CD4-positive, alpha-beta T cell (primary cell): ENCODE measurements around the gene PHTF1. TPM values are rescaled to one million over a fixed set of nuclear protein-coding genes. Genes with fewer than 3 reads are reported as not detected.
"Not testable (repeated sequence)": the region's sequence is repeated elsewhere in the genome, so short reads cannot be mapped to it uniquely, and the experiment has no call there.

Source experiments
- ATAC-seq: fragments of 200-7000 bp; cut with Tn5 transposase; one replicate; pipeline ENCODE4 v1.10.0; 2022; ENCODE audit warnings: mild to moderate bottlenecking; ENCODE audit not compliant: poor library complexity
- CTCF ChIA-PET: fragments of 350-600 bp; sonication (Branson Sonifier 250); formaldehyde crosslinking; loops from one replicate; lab custom pipeline; 2021; ENCODE audit warnings: antibody characterized with exemption, inconsistent platforms; lab: Charles Lee
- POLR2A ChIA-PET: fragments of 350-600 bp; sonication (Branson Sonifier 250); formaldehyde crosslinking; loops from one replicate; lab custom pipeline; 2021; ENCODE audit warnings: antibody characterized with exemption, inconsistent platforms; lab: Charles Lee
- DNase-seq, 14 experiments: peaks; one replicate each; pipeline ENCODE4 v3.0.0-alpha.2; 2013 to 2020; ENCODE audit warnings: mixed read lengths in 2 of 14
- H3K27ac ChIP-seq, 2 donors: one replicate each; pipeline versions ENCODE4 v1.5.1 to v1.7.0; 2013; ENCODE audit warnings: low read length in 2 of 2, low read depth in 1 of 2, mild to moderate bottlenecking in 1 of 2
- H3K27me3 ChIP-seq, 2 experiments: 1 replicate in 1 of 2; 2 replicates in 1 of 2; pipeline versions ENCODE4 v1.6.1 to v1.7.0; 2013; ENCODE audit warnings: low read length in 2 of 2, control low read depth in 1 of 2, mild to moderate bottlenecking in 1 of 2, moderate library complexity in 1 of 2; ENCODE audit not compliant: insufficient read depth in 2 of 2, control insufficient read depth in 1 of 2
- H3K36me3 ChIP-seq: one replicate; pipeline ENCODE4 v1.6.1; 2013; ENCODE audit warnings: low read length, control low read depth; ENCODE audit not compliant: insufficient read depth
- H3K4me1 ChIP-seq: one replicate; pipeline ENCODE4 v1.6.1; 2013; ENCODE audit warnings: low read length, control low read depth; ENCODE audit not compliant: insufficient read depth
- H3K4me3 ChIP-seq: one replicate; pipeline ENCODE4 v1.5.1; 2013; ENCODE audit warnings: mild to moderate bottlenecking, low read length, moderate library complexity
- H3K9me3 ChIP-seq, 2 experiments: 1 replicate in 1 of 2; 2 replicates in 1 of 2; pipeline versions ENCODE4 v1.6.1 to v1.7.0; 2013; ENCODE audit warnings: low read length in 2 of 2, mild to moderate bottlenecking in 2 of 2, control low read depth in 1 of 2, moderate library complexity in 1 of 2; ENCODE audit not compliant: control insufficient read depth in 1 of 2, insufficient read depth in 1 of 2
- H3K27ac Mint-ChIP-seq: one replicate; pipeline ENCODE4 v1.8.0; 2020; ENCODE audit warnings: mixed read lengths
- H3K27me3 Mint-ChIP-seq: one replicate; pipeline ENCODE4 v1.8.0; 2021; ENCODE audit warnings: mixed read lengths
- H3K36me3 Mint-ChIP-seq: one replicate; pipeline ENCODE4 v1.8.0; 2021; ENCODE audit warnings: low read depth, mixed read lengths
- H3K4me1 Mint-ChIP-seq: one replicate; pipeline ENCODE4 v1.8.0; 2021; ENCODE audit warnings: low read depth, mixed read lengths
- H3K4me3 Mint-ChIP-seq: one replicate; pipeline ENCODE4 v1.8.0; 2020; ENCODE audit warnings: mild to moderate bottlenecking, mixed read lengths
- H3K9me3 Mint-ChIP-seq: one replicate; pipeline ENCODE4 v1.8.0; 2020; ENCODE audit warnings: mixed read lengths
- CTCF ChIP-seq: fragments of 200-600 bp; IDR thresholded peaks from one replicate; pipeline ENCODE4 v1.8.0; 2022; ENCODE audit warnings: antibody characterized with exemption, mild to moderate bottlenecking
- intact Hi-C, 2 experiments: fragments of 100-400 bp; cut with DNase I in 1 of 2; cut with micrococcal nuclease in 1 of 2; formaldehyde crosslinking; loops; one replicate each; pipeline versions ENCODE4 v1.15.1 to v1.9.0; 2023 to 2025; cut with DNase I, micrococcal nuclease
- total RNA-seq, 174 experiments: library from RNA in 2 of 174; stranded (reverse) in 2 of 174; gene quantifications; one replicate each; pipeline ENCODE4 v1.2.3 and lab custom pipeline; 2021 to 2026

The PHTF1 gene
- total RNA-seq, 2 experiments from 2014 or later: 3.1 to 4.0 TPM

- DNase-seq (no peak), ATAC-seq (no peak)
- intact Hi-C loops: no loop called here
- no peak overlapping the region for H3K4me3 Mint-ChIP-seq
- Histone ChIP-seq H3K4me3 (no peak overlapping the region), H3K4me1 (no peaks in the 10 kb centered on the region), H3K27ac (no peak overlapping the region), H3K36me3 (peaks cover 6% of the 10 kb centered on the region), H3K9me3 (peaks cover 0 to 12% of the 10 kb centered on the region in 2 experiments), H3K27me3 (no peaks in the 10 kb centered on the region)
- ChIA-PET CTCF (no interaction called here), POLR2A (no interaction called here)
- peaks cover 51% of the 10 kb centered on the region for H3K36me3 Mint-ChIP-seq
- H3K9me3 Mint-ChIP-seq: peaks cover 13% of the 10 kb centered on the region
- H3K27me3 Mint-ChIP-seq: no peaks in the 10 kb centered on the region
- H3K27ac Mint-ChIP-seq: no peak overlapping the region
- no peaks in the 10 kb centered on the region for H3K4me1 Mint-ChIP-seq
- TF ChIP-seq CTCF: no peak
These were observed 38.3 kb downstream of the PHTF1 start for GRCh38 chr1:113721010-113721409.

DNA sequence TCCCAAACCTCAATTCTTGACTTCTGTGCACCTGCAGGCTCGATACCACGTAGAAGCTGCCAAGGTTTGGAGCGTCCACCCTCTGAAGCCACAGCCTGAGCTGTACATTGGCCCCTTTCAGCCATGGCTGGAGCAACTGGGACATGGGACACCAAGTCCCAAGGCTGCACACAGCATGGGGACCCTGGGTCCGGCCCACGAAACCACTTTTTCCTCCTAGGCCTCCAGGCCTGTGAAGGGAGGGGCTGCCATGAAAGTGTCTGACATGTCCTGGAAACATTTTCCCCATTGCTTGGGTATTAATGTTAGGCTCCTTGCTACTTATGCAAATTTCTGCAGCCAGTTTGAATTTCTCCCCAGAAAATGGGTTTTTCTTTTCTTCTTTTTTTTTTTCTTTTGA is 40.7 kb downstream of the PHTF1 start:
- peaks cover 47% of the 10 kb centered on the region for H3K36me3 Mint-ChIP-seq
- CTCF ChIA-PET, DNase-seq, POLR2A ChIA-PET, H3K27ac Mint-ChIP-seq, H3K4me3 ChIP-seq, H3K4me3 Mint-ChIP-seq, intact Hi-C loops, H3K27ac ChIP-seq, H3K4me1 Mint-ChIP-seq, ATAC-seq, H3K27me3 ChIP-seq, H3K4me1 ChIP-seq, H3K27me3 Mint-ChIP-seq, H3K36me3 ChIP-seq: not testable (repeated sequence)
- peaks cover 0 to 12% of the 10 kb centered on the region in 2 experiments for H3K9me3 ChIP-seq
- H3K9me3 Mint-ChIP-seq: peaks cover 13% of the 10 kb centered on the region

GRCh38 chr1:113717506-113717905 is 41.8 kb downstream of the PHTF1 start:
- H3K4me3 ChIP-seq, POLR2A ChIA-PET, intact Hi-C loops, H3K27me3 ChIP-seq, DNase-seq, ATAC-seq, H3K27ac ChIP-seq, H3K27ac Mint-ChIP-seq, H3K4me1 ChIP-seq, H3K4me3 Mint-ChIP-seq, CTCF ChIA-PET, H3K27me3 Mint-ChIP-seq, H3K4me1 Mint-ChIP-seq, H3K36me3 ChIP-seq: not testable (repeated sequence)
- Mint-ChIP-seq H3K36me3 (peaks cover 44% of the 10 kb centered on the region), H3K9me3 (peaks cover 13% of the 10 kb centered on the region)
- peaks cover 0 to 12% of the 10 kb centered on the region in 2 experiments for H3K9me3 ChIP-seq

- H3K9me3 ChIP-seq: peaks cover 0 to 12% of the 10 kb centered on the region in 2 experiments
- Mint-ChIP-seq H3K36me3 (peaks cover 28% of the 10 kb centered on the region), H3K4me1 (no peaks in the 10 kb centered on the region), H3K27ac (no peak overlapping the region), H3K9me3 (peaks cover 10% of the 10 kb centered on the region), H3K27me3 (no peaks in the 10 kb centered on the region), H3K4me3 (no peak overlapping the region)
- DNase-seq (no peak), ATAC-seq (no peak)
- H3K27me3 ChIP-seq: no peaks in the 10 kb centered on the region
- no peaks in the 10 kb centered on the region for H3K4me1 ChIP-seq
- TF ChIP-seq CTCF: no peak
- peaks cover 8% of the 10 kb centered on the region for H3K36me3 ChIP-seq
- H3K4me3 ChIP-seq: no peak overlapping the region
- intact Hi-C loops: no loop called here
- CTCF ChIA-PET: no interaction called here
- POLR2A ChIA-PET: interaction anchor here (1.3 kb wide), 1 partner anchor 44 kb away, joined by 3 read pairs; no protein-coding TSS in a partner anchor
- H3K27ac ChIP-seq: no peak overlapping the region
These were observed 44.5 kb downstream of the PHTF1 start for GRCh38 chr1:113714606-113715269.
